SK-N-SH (cell line): ENCODE results near the gene CHST6.

Experiments
- ELF1 ChIP-seq: IDR thresholded peaks from 2 replicates; pipeline ENCODE4 v1.4.0; 2012
- FOSL2 ChIP-seq: IDR thresholded peaks from 2 replicates; pipeline ENCODE4 v1.4.0; 2012; ENCODE audit warnings: low read depth, mild to moderate bottlenecking, moderate library complexity, borderline replicate concordance
- JUND ChIP-seq: IDR thresholded peaks from 2 replicates; pipeline ENCODE4 v1.4.0; 2012
- NRF1 ChIP-seq: IDR thresholded peaks from 2 replicates; pipeline ENCODE4 v1.6.1; 2012; ENCODE audit warnings: low read depth, mild to moderate bottlenecking, low read length
- RXRA ChIP-seq: IDR thresholded peaks from 2 replicates; pipeline ENCODE4 v1.4.0; 2012; ENCODE audit warnings: low read depth, mild to moderate bottlenecking, borderline replicate concordance
- SMC3 ChIP-seq: IDR thresholded peaks from 2 replicates; pipeline ENCODE4 v1.6.1; 2012; ENCODE audit warnings: low read depth, low read length, improper control_type of control experiment
- YY1 ChIP-seq: IDR thresholded peaks from 2 replicates; pipeline ENCODE4 v1.4.0; 2012; ENCODE audit warnings: low read depth, mild to moderate bottlenecking
- TF ChIP-seq, protein P1 (sequence below): fragments of 150-350 bp; IDR thresholded peaks from 2 replicates; pipeline ENCODE4 v1.6.1; 2017; ENCODE audit warnings: antibody characterized with exemption, low read length, low read depth, borderline replicate concordance
- TF ChIP-seq, protein P2 (sequence below): fragments of 200-600 bp; sonication (generic); IDR thresholded peaks from 2 replicates; pipeline ENCODE4 v1.6.1; 2017; ENCODE audit warnings: antibody characterized with exemption, mild to moderate bottlenecking, moderate library complexity
- TF ChIP-seq, protein P3 (sequence below): IDR thresholded peaks from 2 replicates; pipeline ENCODE4 v1.6.1; 2012; ENCODE audit warnings: mild to moderate bottlenecking, low read depth, low read length, moderate library complexity
- TF ChIP-seq, protein P4 (sequence below): IDR thresholded peaks from 2 replicates; pipeline ENCODE4 v1.4.0; 2012; ENCODE audit warnings: low read depth, borderline replicate concordance

DNA sequence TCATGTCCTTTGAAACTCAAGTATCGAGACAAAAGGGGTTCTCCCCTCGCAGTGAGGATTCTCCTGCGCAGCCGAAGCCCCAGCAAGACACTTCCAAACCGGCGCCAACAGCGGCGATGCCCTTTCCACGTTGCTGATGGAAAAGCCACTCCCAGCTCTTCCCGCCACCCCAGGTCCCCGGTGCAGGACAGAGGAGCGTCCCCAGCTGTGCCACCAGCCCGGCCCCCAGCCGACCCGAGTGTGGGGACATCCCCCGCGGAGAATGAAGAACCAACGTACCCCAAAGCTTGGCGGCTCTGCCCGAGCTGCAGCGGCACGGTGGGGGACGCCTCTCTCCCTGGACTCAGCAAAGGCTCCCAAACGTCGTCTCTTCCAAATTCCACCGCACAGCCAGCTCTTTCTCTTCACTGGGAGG lies 573 bp downstream of the CHST6 start:
- TF ChIP-seq, protein P1, sequence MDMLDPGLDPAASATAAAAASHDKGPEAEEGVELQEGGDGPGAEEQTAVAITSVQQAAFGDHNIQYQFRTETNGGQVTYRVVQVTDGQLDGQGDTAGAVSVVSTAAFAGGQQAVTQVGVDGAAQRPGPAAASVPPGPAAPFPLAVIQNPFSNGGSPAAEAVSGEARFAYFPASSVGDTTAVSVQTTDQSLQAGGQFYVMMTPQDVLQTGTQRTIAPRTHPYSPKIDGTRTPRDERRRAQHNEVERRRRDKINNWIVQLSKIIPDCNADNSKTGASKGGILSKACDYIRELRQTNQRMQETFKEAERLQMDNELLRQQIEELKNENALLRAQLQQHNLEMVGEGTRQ: no peak
- TF ChIP-seq NRF1: no peak
- TF ChIP-seq, protein P2, sequence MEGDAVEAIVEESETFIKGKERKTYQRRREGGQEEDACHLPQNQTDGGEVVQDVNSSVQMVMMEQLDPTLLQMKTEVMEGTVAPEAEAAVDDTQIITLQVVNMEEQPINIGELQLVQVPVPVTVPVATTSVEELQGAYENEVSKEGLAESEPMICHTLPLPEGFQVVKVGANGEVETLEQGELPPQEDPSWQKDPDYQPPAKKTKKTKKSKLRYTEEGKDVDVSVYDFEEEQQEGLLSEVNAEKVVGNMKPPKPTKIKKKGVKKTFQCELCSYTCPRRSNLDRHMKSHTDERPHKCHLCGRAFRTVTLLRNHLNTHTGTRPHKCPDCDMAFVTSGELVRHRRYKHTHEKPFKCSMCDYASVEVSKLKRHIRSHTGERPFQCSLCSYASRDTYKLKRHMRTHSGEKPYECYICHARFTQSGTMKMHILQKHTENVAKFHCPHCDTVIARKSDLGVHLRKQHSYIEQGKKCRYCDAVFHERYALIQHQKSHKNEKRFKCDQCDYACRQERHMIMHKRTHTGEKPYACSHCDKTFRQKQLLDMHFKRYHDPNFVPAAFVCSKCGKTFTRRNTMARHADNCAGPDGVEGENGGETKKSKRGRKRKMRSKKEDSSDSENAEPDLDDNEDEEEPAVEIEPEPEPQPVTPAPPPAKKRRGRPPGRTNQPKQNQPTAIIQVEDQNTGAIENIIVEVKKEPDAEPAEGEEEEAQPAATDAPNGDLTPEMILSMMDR: no peak
- TF ChIP-seq, protein P3, sequence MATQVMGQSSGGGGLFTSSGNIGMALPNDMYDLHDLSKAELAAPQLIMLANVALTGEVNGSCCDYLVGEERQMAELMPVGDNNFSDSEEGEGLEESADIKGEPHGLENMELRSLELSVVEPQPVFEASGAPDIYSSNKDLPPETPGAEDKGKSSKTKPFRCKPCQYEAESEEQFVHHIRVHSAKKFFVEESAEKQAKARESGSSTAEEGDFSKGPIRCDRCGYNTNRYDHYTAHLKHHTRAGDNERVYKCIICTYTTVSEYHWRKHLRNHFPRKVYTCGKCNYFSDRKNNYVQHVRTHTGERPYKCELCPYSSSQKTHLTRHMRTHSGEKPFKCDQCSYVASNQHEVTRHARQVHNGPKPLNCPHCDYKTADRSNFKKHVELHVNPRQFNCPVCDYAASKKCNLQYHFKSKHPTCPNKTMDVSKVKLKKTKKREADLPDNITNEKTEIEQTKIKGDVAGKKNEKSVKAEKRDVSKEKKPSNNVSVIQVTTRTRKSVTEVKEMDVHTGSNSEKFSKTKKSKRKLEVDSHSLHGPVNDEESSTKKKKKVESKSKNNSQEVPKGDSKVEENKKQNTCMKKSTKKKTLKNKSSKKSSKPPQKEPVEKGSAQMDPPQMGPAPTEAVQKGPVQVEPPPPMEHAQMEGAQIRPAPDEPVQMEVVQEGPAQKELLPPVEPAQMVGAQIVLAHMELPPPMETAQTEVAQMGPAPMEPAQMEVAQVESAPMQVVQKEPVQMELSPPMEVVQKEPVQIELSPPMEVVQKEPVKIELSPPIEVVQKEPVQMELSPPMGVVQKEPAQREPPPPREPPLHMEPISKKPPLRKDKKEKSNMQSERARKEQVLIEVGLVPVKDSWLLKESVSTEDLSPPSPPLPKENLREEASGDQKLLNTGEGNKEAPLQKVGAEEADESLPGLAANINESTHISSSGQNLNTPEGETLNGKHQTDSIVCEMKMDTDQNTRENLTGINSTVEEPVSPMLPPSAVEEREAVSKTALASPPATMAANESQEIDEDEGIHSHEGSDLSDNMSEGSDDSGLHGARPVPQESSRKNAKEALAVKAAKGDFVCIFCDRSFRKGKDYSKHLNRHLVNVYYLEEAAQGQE: no peak
- no peak for TF ChIP-seq SMC3
- TF ChIP-seq YY1: no peak
- TF ChIP-seq FOSL2: no peak
- TF ChIP-seq ELF1: no peak
- TF ChIP-seq RXRA: no peak
- no peak for TF ChIP-seq JUND
- TF ChIP-seq, protein P4, sequence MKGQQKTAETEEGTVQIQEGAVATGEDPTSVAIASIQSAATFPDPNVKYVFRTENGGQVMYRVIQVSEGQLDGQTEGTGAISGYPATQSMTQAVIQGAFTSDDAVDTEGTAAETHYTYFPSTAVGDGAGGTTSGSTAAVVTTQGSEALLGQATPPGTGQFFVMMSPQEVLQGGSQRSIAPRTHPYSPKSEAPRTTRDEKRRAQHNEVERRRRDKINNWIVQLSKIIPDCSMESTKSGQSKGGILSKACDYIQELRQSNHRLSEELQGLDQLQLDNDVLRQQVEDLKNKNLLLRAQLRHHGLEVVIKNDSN: no peak
